ENCODE results near the gene PSMG1.
"Not testable (repeated sequence)": the region's sequence is repeated elsewhere in the genome, so short reads cannot be mapped to it uniquely, and the experiment has no call there.

The PSMG1 gene

DNA sequence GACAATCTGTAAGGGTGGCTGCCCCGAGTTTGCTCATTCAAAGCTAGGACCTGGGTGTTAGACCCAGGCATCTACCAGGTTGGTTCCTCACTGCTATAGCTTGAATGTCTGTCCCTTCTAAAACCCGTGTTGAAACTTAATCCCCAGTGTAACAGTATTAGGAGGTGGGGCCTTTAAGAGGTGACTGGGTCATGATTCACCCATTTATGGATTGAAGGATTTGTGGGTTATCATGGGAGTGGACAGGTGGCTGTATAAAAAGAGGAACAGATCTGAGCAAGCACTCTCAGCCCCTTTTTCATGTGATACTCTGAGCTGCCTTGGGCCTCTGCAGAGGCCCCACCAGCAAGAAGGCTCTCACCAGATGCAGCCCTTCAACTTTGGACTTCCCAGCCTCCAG is 29.4 kb downstream of the PSMG1 start:
- no peak for DNase-seq

- no peak for DNase-seq
Measured at GRCh38 chr21:39153373-39153772, 29.9 kb downstream of the PSMG1 start.

GRCh38 chr21:39152271-39152670 is 31.0 kb downstream of the PSMG1 start:
- DNase-seq = no peak

- no peak for DNase-seq
Measured at GRCh38 chr21:39150877-39151276, 32.4 kb downstream of the PSMG1 start.

- DNase-seq = no peak
Measured at GRCh38 chr21:39150316-39150715, 32.9 kb downstream of the PSMG1 start.

GRCh38 chr21:39149882-39150281 is 33.4 kb downstream of the PSMG1 start:
- DNase-seq = no peak

- DNase-seq = no peak
Measured at GRCh38 chr21:39148975-39149374, 34.3 kb downstream of the PSMG1 start.

DNA sequence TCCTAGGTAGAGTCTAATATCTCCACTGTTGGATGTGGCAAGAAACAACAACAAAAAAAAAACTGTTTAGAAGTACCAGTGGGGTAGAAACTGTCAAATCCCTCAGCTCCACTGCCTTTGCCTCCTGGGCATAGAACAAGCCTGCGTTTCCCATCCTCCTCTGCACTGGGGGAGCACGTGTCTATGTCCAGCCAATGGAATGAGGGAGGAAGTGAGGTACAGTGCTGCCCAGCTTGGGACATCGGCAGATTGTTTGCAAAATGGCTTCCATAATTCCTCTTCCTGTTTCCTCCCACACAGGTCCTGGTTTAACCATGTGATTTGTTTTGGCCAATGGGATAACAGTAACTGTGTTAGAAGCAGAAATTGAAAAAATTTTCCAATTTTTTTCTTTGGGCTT is 39.1 kb downstream of the PSMG1 start:
- DNase-seq = no peak

DNA sequence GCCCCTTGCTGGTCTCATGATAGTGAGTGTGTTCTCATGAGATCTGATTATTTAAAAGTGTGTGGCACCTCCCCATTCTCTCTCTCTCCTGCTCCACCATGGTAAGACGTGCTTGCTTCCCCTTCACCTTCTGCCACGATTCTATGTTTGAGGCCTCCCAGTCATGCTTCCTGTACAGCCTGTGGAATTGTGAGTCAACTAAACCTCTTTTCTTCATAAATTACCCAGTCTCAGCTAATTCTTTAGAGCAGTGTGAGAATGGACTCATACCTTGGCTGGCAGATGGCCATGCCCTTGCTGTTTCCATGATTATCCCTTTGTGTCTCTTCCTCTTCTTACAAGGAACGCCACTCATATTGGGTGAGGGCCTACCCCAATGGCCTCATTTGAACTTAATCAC is 40.3 kb downstream of the PSMG1 start:
- DNase-seq = no peak

DNA sequence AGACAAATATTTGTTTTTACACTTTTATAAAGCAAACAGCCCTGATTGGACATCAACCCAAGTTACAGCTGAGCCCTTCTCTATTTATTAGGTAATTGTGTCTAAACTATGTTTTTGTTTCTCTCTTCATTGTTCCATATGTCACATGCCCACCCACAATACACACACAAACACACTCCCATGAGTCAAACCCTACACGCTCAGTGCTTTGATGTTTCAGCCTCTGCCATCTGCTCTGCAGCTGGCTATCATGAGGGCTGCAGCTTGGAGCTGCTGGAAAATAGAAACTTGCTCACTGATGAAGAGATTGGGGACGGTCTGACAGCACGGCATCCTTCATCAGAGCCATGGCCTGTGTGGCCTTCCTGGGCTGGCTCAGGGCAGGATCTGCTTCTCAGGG is 41.7 kb downstream of the PSMG1 start:
- no peak for DNase-seq

DNA sequence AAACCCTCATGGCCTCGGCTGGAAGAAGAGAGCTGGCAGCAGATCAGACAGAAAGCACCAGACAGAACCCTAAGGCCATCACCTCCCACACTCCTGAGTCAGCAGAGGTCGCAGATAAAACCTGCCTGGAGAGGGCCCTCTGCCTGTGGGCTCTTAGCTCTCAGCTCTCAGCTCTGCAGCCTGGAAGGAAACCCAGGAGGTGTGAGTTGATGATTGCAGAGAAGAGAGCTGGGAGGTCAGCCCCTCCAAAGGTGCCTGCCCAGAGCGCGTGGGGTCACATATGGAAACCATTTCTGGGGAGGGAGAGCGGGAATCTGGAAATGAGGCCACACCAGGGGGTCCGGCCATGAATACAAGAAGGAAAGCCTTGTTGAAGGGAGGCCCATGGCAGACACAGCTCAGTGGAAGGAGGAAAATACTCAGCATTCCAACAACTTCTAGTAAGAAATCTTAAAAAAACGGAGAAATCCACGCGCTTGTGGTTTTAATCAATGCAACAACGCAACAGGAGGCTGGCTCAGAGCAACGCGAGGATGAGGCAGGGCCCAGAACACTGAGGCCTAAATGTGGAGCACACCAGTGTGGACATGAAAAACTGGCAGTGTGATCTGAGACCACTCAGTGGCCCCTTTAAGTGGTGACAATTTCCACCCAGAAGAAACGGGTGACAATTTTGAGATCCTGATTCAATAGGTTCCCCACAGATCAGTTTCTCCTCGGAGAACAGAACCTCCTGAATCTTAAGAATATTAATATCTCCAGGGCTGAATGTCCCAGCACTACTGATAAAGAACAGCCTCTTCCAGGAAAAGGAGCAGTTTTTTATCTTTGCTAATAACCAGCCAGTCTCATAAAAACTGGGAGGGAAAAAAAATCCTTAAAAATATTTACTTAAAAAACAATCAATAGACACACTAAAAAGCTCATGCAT is 45.7 kb downstream of the PSMG1 start:
- DNase-seq = peak; percentile 66

- no peak for DNase-seq
Measured at GRCh38 chr21:39136711-39137110, 46.5 kb downstream of the PSMG1 start.

- DNase-seq = not testable (repeated sequence)
Measured at GRCh38 chr21:39136138-39136537, 47.1 kb downstream of the PSMG1 start.

DNA sequence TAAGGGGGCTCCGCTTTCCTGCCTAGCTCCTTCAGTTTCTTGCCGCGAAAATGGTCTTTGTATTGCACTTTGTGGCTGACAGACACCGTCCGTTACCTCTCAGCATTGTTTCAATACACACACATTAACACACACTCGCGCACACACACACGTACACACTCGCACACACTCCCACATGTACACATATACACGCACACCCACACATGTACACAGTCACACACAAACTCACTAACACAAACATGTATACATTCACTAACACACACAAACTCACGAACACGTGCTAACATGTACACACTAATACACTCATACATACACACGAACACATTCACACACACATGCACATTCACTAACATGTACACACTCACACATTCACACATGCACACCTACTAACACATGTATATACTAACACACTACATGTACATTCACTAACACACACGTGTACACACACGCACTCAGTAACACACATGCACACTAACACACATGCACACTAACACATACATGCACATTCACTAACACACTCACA is 48.9 kb downstream of the PSMG1 start:
- no peak for DNase-seq

DNA sequence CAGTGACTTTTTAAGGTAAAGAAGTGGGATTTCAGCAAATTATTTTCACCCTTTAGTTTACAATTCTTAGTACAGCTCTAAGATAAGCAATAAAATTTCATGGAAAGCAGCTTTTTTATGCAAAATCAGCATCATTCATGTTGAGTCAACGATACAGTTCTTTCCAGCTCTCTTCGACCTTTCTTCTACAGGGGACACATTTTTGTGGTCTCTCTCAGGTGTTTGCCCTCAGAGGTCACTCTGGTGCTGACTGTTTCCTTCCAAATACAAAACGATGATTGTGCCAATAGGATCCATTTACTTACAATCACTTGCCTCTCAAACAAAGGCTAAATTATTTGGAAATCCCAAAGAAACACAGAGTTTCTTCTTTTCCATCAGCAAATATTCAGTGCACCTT is 51.0 kb downstream of the PSMG1 start:
- DNase-seq = no peak

GRCh38 chr21:39131791-39132190 is 51.5 kb downstream of the PSMG1 start:
- DNase-seq = no peak

- no peak for DNase-seq
Measured at GRCh38 chr21:39127506-39127905, 55.7 kb downstream of the PSMG1 start.

- no peak for DNase-seq
Measured at GRCh38 chr21:39126486-39126806, 56.8 kb downstream of the PSMG1 start.

DNA sequence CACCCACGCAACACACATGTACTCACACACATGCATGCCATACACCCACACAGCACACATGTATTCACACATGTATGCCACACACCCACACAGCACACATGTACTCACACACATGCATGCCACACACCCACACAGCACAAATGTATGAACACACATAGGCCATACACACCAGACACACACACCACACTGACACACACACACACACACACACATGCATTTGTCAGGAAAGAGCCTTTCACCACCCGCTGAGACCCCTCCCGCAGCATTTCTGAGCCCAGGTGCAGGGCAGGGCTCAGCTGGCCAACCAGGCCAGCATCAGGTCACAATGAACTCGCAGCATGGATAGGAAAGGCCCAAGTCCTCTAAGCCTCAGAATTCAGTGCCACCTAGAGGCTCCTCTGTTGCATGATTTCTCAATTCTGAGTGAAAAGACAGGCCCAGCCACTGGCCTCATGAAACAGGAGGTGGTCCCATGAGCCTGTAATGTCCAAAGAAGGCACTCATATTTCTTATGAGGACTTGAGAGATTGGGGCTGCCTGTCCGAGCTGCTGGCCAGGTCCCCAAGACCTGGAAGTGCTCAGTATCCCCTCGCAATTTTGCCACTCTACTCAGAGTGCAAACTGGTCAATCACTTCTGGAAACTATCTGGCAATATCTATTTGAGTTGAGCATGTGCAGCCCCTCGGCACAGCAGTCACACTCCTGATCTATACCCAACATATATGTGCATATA is 57.3 kb downstream of the PSMG1 start:
- peak; percentile 78 for DNase-seq

Data from femur (tissue), 1 donor.